ENCODE results near the gene NNT.

DNA sequence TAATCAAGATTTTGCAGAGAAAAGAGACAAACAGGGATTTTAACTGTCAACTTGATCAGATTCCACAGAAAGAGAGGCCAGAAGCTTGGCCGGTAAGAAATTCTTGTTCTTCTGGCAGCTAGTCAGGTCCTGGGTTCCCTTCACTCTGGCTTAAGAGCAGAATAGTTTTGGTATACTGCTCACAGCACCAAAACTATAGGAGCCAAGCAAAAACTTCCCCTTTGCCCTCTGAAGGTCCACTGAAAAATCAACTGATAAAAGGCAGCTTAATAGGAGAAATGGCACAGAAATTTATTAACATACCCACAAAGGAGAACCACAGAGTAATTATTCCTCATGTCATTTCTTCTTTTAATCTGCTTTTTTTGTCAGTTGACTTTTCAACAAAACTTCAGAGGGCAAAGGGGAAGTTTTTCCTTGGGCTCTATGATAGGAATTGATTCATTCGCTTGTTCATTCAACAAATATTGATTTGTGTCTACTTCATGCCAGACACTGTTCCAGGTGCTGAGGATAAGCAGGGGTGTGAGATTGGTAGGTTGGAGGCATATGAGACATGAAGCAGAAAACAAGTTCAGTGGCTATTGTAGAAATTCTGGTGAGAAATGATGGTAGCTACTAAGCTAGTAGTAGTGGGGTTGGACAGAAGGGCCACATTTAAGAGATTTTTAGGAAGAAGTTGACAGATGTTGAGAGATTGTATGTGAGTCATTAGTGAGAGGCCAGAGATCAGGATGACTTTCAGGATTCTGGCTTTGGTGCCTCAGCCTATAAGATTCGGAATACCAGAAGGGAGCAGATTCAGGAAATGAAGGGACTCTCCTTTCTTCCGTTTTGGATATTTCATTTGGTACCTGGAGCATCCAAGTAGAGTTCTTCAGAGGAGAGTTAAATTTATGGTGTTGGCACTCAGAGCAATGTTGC lies 20.6 kb upstream of the NNT start:
- TF ChIP-seq, protein P1, sequence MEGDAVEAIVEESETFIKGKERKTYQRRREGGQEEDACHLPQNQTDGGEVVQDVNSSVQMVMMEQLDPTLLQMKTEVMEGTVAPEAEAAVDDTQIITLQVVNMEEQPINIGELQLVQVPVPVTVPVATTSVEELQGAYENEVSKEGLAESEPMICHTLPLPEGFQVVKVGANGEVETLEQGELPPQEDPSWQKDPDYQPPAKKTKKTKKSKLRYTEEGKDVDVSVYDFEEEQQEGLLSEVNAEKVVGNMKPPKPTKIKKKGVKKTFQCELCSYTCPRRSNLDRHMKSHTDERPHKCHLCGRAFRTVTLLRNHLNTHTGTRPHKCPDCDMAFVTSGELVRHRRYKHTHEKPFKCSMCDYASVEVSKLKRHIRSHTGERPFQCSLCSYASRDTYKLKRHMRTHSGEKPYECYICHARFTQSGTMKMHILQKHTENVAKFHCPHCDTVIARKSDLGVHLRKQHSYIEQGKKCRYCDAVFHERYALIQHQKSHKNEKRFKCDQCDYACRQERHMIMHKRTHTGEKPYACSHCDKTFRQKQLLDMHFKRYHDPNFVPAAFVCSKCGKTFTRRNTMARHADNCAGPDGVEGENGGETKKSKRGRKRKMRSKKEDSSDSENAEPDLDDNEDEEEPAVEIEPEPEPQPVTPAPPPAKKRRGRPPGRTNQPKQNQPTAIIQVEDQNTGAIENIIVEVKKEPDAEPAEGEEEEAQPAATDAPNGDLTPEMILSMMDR (IDR thresholded peaks at IDR 0.05), result no peak
- no peak for TF ChIP-seq EZH2 (IDR thresholded peaks at IDR 0.05)
- TF ChIP-seq EZH2phosphoT487 (IDR thresholded peaks at IDR 0.05), result no peak

Measured in neural progenitor cell (in vitro differentiated cells).